ENCODE data around the gene OR52N5.

GRCh38 chr11:5818245-5818886, 35.2 kb upstream of the OR52N5 start:
- TF ChIP-seq CTCF (IDR thresholded peaks at IDR 0.05; ENCODE audit: low read depth, low read length) (no peak), EZH2phosphoT487 (IDR thresholded peaks at IDR 0.05; ENCODE audit: low read depth) (no peak)
